CD4-positive, alpha-beta T cell (primary cell): ENCODE results near the gene PLCL2. TPM values are rescaled to one million over a fixed set of nuclear protein-coding genes. Genes with fewer than 3 reads are reported as not detected.

ENCODE experiments used
- ATAC-seq: fragments of 200-7000 bp; cut with Tn5 transposase; one replicate; pipeline ENCODE4 v1.10.0; 2022; ENCODE audit warnings: mild to moderate bottlenecking; ENCODE audit not compliant: poor library complexity
- CTCF ChIA-PET: fragments of 350-600 bp; sonication (Branson Sonifier 250); formaldehyde crosslinking; loops from one replicate; lab custom pipeline; 2021; ENCODE audit warnings: antibody characterized with exemption, inconsistent platforms; lab: Charles Lee
- POLR2A ChIA-PET: fragments of 350-600 bp; sonication (Branson Sonifier 250); formaldehyde crosslinking; loops from one replicate; lab custom pipeline; 2021; ENCODE audit warnings: antibody characterized with exemption, inconsistent platforms; lab: Charles Lee
- DNase-seq, 14 experiments: peaks; one replicate each; pipeline ENCODE4 v3.0.0-alpha.2; 2013 to 2020; ENCODE audit warnings: mixed read lengths in 2 of 14
- H3K27ac ChIP-seq, 2 donors: one replicate each; pipeline versions ENCODE4 v1.5.1 to v1.7.0; 2013; ENCODE audit warnings: low read length in 2 of 2, low read depth in 1 of 2, mild to moderate bottlenecking in 1 of 2
- H3K27me3 ChIP-seq, 2 experiments: 1 replicate in 1 of 2; 2 replicates in 1 of 2; pipeline versions ENCODE4 v1.6.1 to v1.7.0; 2013; ENCODE audit warnings: low read length in 2 of 2, control low read depth in 1 of 2, mild to moderate bottlenecking in 1 of 2, moderate library complexity in 1 of 2; ENCODE audit not compliant: insufficient read depth in 2 of 2, control insufficient read depth in 1 of 2
- H3K36me3 ChIP-seq: one replicate; pipeline ENCODE4 v1.6.1; 2013; ENCODE audit warnings: low read length, control low read depth; ENCODE audit not compliant: insufficient read depth
- H3K4me1 ChIP-seq: one replicate; pipeline ENCODE4 v1.6.1; 2013; ENCODE audit warnings: low read length, control low read depth; ENCODE audit not compliant: insufficient read depth
- H3K4me3 ChIP-seq: one replicate; pipeline ENCODE4 v1.5.1; 2013; ENCODE audit warnings: mild to moderate bottlenecking, low read length, moderate library complexity
- H3K9me3 ChIP-seq, 2 experiments: 1 replicate in 1 of 2; 2 replicates in 1 of 2; pipeline versions ENCODE4 v1.6.1 to v1.7.0; 2013; ENCODE audit warnings: low read length in 2 of 2, mild to moderate bottlenecking in 2 of 2, control low read depth in 1 of 2, moderate library complexity in 1 of 2; ENCODE audit not compliant: control insufficient read depth in 1 of 2, insufficient read depth in 1 of 2
- H3K27ac Mint-ChIP-seq: one replicate; pipeline ENCODE4 v1.8.0; 2020; ENCODE audit warnings: mixed read lengths
- H3K27me3 Mint-ChIP-seq: one replicate; pipeline ENCODE4 v1.8.0; 2021; ENCODE audit warnings: mixed read lengths
- H3K36me3 Mint-ChIP-seq: one replicate; pipeline ENCODE4 v1.8.0; 2021; ENCODE audit warnings: low read depth, mixed read lengths
- H3K4me1 Mint-ChIP-seq: one replicate; pipeline ENCODE4 v1.8.0; 2021; ENCODE audit warnings: low read depth, mixed read lengths
- H3K4me3 Mint-ChIP-seq: one replicate; pipeline ENCODE4 v1.8.0; 2020; ENCODE audit warnings: mild to moderate bottlenecking, mixed read lengths
- H3K9me3 Mint-ChIP-seq: one replicate; pipeline ENCODE4 v1.8.0; 2020; ENCODE audit warnings: mixed read lengths
- CTCF ChIP-seq: fragments of 200-600 bp; IDR thresholded peaks from one replicate; pipeline ENCODE4 v1.8.0; 2022; ENCODE audit warnings: antibody characterized with exemption, mild to moderate bottlenecking
- intact Hi-C, 2 experiments: fragments of 100-400 bp; cut with DNase I in 1 of 2; cut with micrococcal nuclease in 1 of 2; formaldehyde crosslinking; loops; one replicate each; pipeline versions ENCODE4 v1.15.1 to v1.9.0; 2023 to 2025; cut with DNase I, micrococcal nuclease
- total RNA-seq, 174 experiments: library from RNA in 2 of 174; stranded (reverse) in 2 of 174; gene quantifications; one replicate each; pipeline ENCODE4 v1.2.3 and lab custom pipeline; 2021 to 2026

The PLCL2 gene
- total RNA-seq, 2 experiments from 2014 or later = 35.1 to 36.3 TPM

GRCh38 chr3:16838561-16838960 lies 46.2 kb upstream of the PLCL2 start:
- Mint-ChIP-seq H3K27me3 (no peaks in the 10 kb centered on the region), H3K9me3 (no peaks in the 10 kb centered on the region), H3K4me3 (no peak overlapping the region), H3K4me1 (peaks cover 68% of the 10 kb centered on the region), H3K36me3 (no peaks in the 10 kb centered on the region), H3K27ac (peak overlapping the region; percentile 12)
- DNase-seq = no peak
- Histone ChIP-seq H3K4me1 (peaks cover 32% of the 10 kb centered on the region), H3K9me3 (no peaks in the 10 kb centered on the region), H3K36me3 (no peaks in the 10 kb centered on the region), H3K27me3 (no peaks in the 10 kb centered on the region), H3K4me3 (no peak overlapping the region), H3K27ac (no peak overlapping the region)
- TF ChIP-seq CTCF = no peak
- ChIA-PET CTCF (interaction anchor here (2.0 kb wide), 1 partner anchor 46 kb away, joined by 6 read pairs; the partner anchor contains the start of gene PLCL2), POLR2A (interaction anchor here (2.2 to 2.5 kb wide), 2 partner anchors 11 to 46 kb away, joined by 7 to 10 read pairs; partner anchors contain the start of gene PLCL2)
- ATAC-seq = no peak
- intact Hi-C loops = loop anchor here in 1 of 2 experiments (5.0 to 10.0 kb wide), 2 partner anchors 44 to 554 kb away; partner anchors contain the start of gene PLCL2

GRCh38 chr3:16839271-16840100 lies 45.3 kb upstream of the PLCL2 start:
- DNase-seq (no peak), ATAC-seq (no peak)
- no peak overlapping the region for H3K27ac ChIP-seq
- intact Hi-C loops = loop anchor here (5.0 to 10.0 kb wide), 3 partner anchors 43 to 575 kb away; partner anchors contain the start of genes DPH3 (in 1 of the 2), OXNAD1 (in 1 of the 2) and PLCL2 (in 1 of the 2)
- Mint-ChIP-seq H3K27ac (peak overlapping the region; percentile 97), H3K36me3 (no peaks in the 10 kb centered on the region), H3K27me3 (no peaks in the 10 kb centered on the region), H3K9me3 (no peaks in the 10 kb centered on the region), H3K4me3 (peak overlapping the region; percentile 23), H3K4me1 (peaks cover 77% of the 10 kb centered on the region)
- no peaks in the 10 kb centered on the region for H3K9me3 ChIP-seq
- no peak for TF ChIP-seq CTCF
- H3K4me3 ChIP-seq = no peak overlapping the region
- CTCF ChIA-PET = no interaction called here
- POLR2A ChIA-PET = no interaction called here
- H3K4me1 ChIP-seq = peaks cover 42% of the 10 kb centered on the region
- no peaks in the 10 kb centered on the region for H3K27me3 ChIP-seq
- no peaks in the 10 kb centered on the region for H3K36me3 ChIP-seq

- TF ChIP-seq CTCF = no peak
- Histone ChIP-seq H3K9me3 (no peaks in the 10 kb centered on the region), H3K4me3 (no peak overlapping the region), H3K36me3 (no peaks in the 10 kb centered on the region), H3K4me1 (peaks cover 47% of the 10 kb centered on the region), H3K27ac (no peak overlapping the region), H3K27me3 (no peaks in the 10 kb centered on the region)
- no peaks in the 10 kb centered on the region for H3K9me3 Mint-ChIP-seq
- ChIA-PET CTCF (no interaction called here), POLR2A (interaction anchor here (1.0 to 4.4 kb wide), 3 partner anchors 9 to 47 kb away, joined by 4 to 137 read pairs (median 7); partner anchors contain the start of gene PLCL2)
- no peaks in the 10 kb centered on the region for H3K27me3 Mint-ChIP-seq
- ATAC-seq = no peak
- DNase-seq = no peak
- H3K27ac Mint-ChIP-seq = peak overlapping the region; percentile 97
- H3K4me1 Mint-ChIP-seq = peaks cover 83% of the 10 kb centered on the region
- no peak overlapping the region for H3K4me3 Mint-ChIP-seq
- intact Hi-C loops = loop anchor here in 1 of 2 experiments (10.0 kb wide), 1 partner anchor 575 kb away; the partner anchor contains the start of genes DPH3 and OXNAD1
- H3K36me3 Mint-ChIP-seq = no peaks in the 10 kb centered on the region
Observed at GRCh38 chr3:16840101-16840424, 44.7 kb upstream of the PLCL2 start.
